Stimulated activated effector memory CD8-positive, alpha-beta T cell treated with anti-CD3 and anti-CD28 coated beads, Interleukin-12 subunit alpha, Interleukin-12 subunit beta, amount 100 ng/mL, for 72 hours (primary cell): Measurements from ENCODE around the gene TXLNB.

Experiments used
- ATAC-seq: fragments of 150-1000 bp; cut with Tn5 transposase; 2 replicates; pipeline ENCODE4 v1.10.0; 2021
- DNase-seq, 2 donors: peaks; one replicate each; pipeline ENCODE4 v3.0.0; 2021 to 2022; ENCODE audit warnings: low spot score in 2 of 2
- H3K27ac Mint-ChIP-seq: one replicate; pipeline ENCODE4 v1.8.0; 2022; ENCODE audit warnings: mild to moderate bottlenecking, mixed read lengths
- H3K36me3 Mint-ChIP-seq: one replicate; pipeline ENCODE4 v1.8.0; 2022; ENCODE audit warnings: mild to moderate bottlenecking, mixed read lengths
- H3K4me1 Mint-ChIP-seq: one replicate; pipeline ENCODE4 v1.8.0; 2022; ENCODE audit warnings: mixed read lengths
- H3K4me3 Mint-ChIP-seq: one replicate; pipeline ENCODE4 v1.8.0; 2022; ENCODE audit warnings: mild to moderate bottlenecking, mixed read lengths
- H3K9me3 Mint-ChIP-seq: one replicate; pipeline ENCODE4 v1.8.0; 2022; ENCODE audit warnings: mixed read lengths

Gene TXLNB

GRCh38 chr6:139198529-139199288, 93.1 kb downstream of the TXLNB start:
- H3K9me3 Mint-ChIP-seq: no peaks in the 10 kb centered on the region
- H3K27ac Mint-ChIP-seq: no peak overlapping the region
- no peak for DNase-seq
- H3K4me3 Mint-ChIP-seq: no peak overlapping the region
- H3K36me3 Mint-ChIP-seq: no peaks in the 10 kb centered on the region
- no peaks in the 10 kb centered on the region for H3K4me1 Mint-ChIP-seq
- no peak for ATAC-seq

- Mint-ChIP-seq H3K9me3 (no peaks in the 10 kb centered on the region), H3K27ac (no peak overlapping the region), H3K4me3 (no peak overlapping the region), H3K4me1 (no peaks in the 10 kb centered on the region), H3K36me3 (no peaks in the 10 kb centered on the region)
- no peak for ATAC-seq
- no peak for DNase-seq
Observed at GRCh38 chr6:139194740-139195139, 97.1 kb downstream of the TXLNB start.
